HepG2 (cell line): ENCODE data around the gene WDR20. TPM values are rescaled to one million over a fixed set of nuclear protein-coding genes. Genes with fewer than 3 reads are reported as not detected.

Source experiments
- CBX2 ChIP-seq, 2 experiments: fragments of 200-600 bp in 1 of 2; sonication (generic); formaldehyde crosslinking in 1 of 2; IDR thresholded peaks; 2 replicates each; pipeline versions ENCODE4 v1.7.0 to v1.8.1; 2018 to 2022; ENCODE audit warnings: low read depth in 2 of 2, low read length in 1 of 2, mild to moderate bottlenecking in 1 of 2, missing genetic modification reagents in 1 of 2
- CTCF ChIP-seq: sonication (generic); formaldehyde crosslinking; IDR thresholded peaks from 2 replicates; pipeline ENCODE4 v1.5.0; 2020; ENCODE audit warnings: mild to moderate bottlenecking, missing genetic modification reagents, moderate library complexity
- DBP ChIP-seq: sonication (generic); formaldehyde crosslinking; IDR thresholded peaks from 2 replicates; pipeline ENCODE4 v1.4.0; 2020; ENCODE audit warnings: missing genetic modification reagents; ENCODE audit errors: not compliant biosample characterization
- ERF ChIP-seq: IDR thresholded peaks from 2 replicates; pipeline ENCODE4 v1.6.1; 2018; ENCODE audit warnings: missing biosample characterization, missing genetic modification reagents
- ETV6 ChIP-seq: sonication (generic); formaldehyde crosslinking; conservative IDR thresholded peaks from 2 replicates; pipeline ENCODE4 v1.4.0; 2020; ENCODE audit warnings: missing genetic modification reagents
- GMEB1 ChIP-seq: sonication (generic); formaldehyde crosslinking; IDR thresholded peaks from 2 replicates; pipeline ENCODE4 v1.5.1; 2020; ENCODE audit warnings: missing genetic modification reagents, mild to moderate bottlenecking, borderline replicate concordance
- HMG20B ChIP-seq: conservative IDR thresholded peaks from 2 replicates; pipeline ENCODE4 v1.6.1; 2016; ENCODE audit warnings: missing genetic modification reagents, missing compliant biosample characterization
- HNF4A ChIP-seq: sonication (generic); formaldehyde crosslinking; IDR thresholded peaks from 2 replicates; pipeline ENCODE4 v1.4.0; 2020; ENCODE audit warnings: missing genetic modification reagents
- HOXA9 ChIP-seq: sonication (generic); formaldehyde crosslinking; IDR thresholded peaks from 2 replicates; pipeline ENCODE4 v1.8.1; 2022; ENCODE audit warnings: missing genetic modification reagents, mild to moderate bottlenecking, moderate library complexity, borderline replicate concordance
- KLF16 ChIP-seq, 2 experiments: sonication (generic) in 1 of 2; formaldehyde crosslinking in 1 of 2; IDR thresholded peaks; 2 replicates each; pipeline versions ENCODE4 v1.6.1 to v1.8.0; 2016 to 2023; ENCODE audit warnings: missing genetic modification reagents in 2 of 2, missing compliant biosample characterization in 1 of 2
- MXD4 ChIP-seq: IDR thresholded peaks from 2 replicates; pipeline ENCODE4 v1.6.1; 2016; ENCODE audit warnings: mild to moderate bottlenecking, missing biosample characterization, missing genetic modification reagents
- NFE2L2 ChIP-seq: fragments of 150-350 bp; IDR thresholded peaks from 2 replicates; pipeline ENCODE4 v1.6.1; 2014; ENCODE audit warnings: low read length
- PHF5A ChIP-seq: IDR thresholded peaks from one replicate; pipeline ENCODE4 v1.6.1; 2018; ENCODE audit warnings: low read depth, missing genetic modification reagents; ENCODE audit not compliant: unreplicated experiment
- PHF8 ChIP-seq: sonication (generic); formaldehyde crosslinking; IDR thresholded peaks from 2 replicates; pipeline ENCODE4 v1.5.0; 2020; ENCODE audit warnings: missing genetic modification reagents
- POLR2A ChIP-seq, 2 experiments: IDR thresholded peaks; 2 replicates each; pipeline ENCODE4 v1.6.1; 2011; ENCODE audit warnings: low read depth in 2 of 2, low read length in 2 of 2, mild to moderate bottlenecking in 1 of 2, moderate library complexity in 1 of 2; ENCODE audit not compliant: insufficient read depth in 1 of 2
- REXO4 ChIP-seq: sonication (generic); formaldehyde crosslinking; IDR thresholded peaks from 2 replicates; pipeline ENCODE4 v1.8.0; 2022; ENCODE audit warnings: missing genetic modification reagents, mild to moderate bottlenecking, borderline replicate concordance
- RFXANK ChIP-seq: IDR thresholded peaks from 2 replicates; pipeline ENCODE4 v1.6.1; 2016
- TAF1 ChIP-seq: sonication (generic); formaldehyde crosslinking; IDR thresholded peaks from 2 replicates; pipeline ENCODE4 v1.4.0; 2020; ENCODE audit warnings: missing genetic modification reagents
- YY1 ChIP-seq: IDR thresholded peaks from 2 replicates; pipeline ENCODE4 v1.6.1; 2011; ENCODE audit warnings: low read length, low read depth, moderate library complexity, mild to moderate bottlenecking; ENCODE audit not compliant: insufficient read depth, insufficient replicate concordance
- ZBTB44 ChIP-seq: sonication (generic); formaldehyde crosslinking; IDR thresholded peaks from 2 replicates; pipeline ENCODE4 v1.4.0; 2020; ENCODE audit warnings: missing genetic modification reagents
- ZNF775 ChIP-seq: sonication (generic); formaldehyde crosslinking; IDR thresholded peaks from 2 replicates; pipeline ENCODE4 v1.4.0; 2020; ENCODE audit warnings: missing genetic modification reagents, mild to moderate bottlenecking, moderate library complexity, borderline replicate concordance
- ZNF800 ChIP-seq: sonication (generic); formaldehyde crosslinking; IDR thresholded peaks from 2 replicates; pipeline ENCODE4 v1.4.0; 2020; ENCODE audit warnings: missing genetic modification reagents
- ZSCAN29 ChIP-seq: sonication (generic); formaldehyde crosslinking; conservative IDR thresholded peaks from 2 replicates; pipeline ENCODE4 v1.4.0; 2020; ENCODE audit warnings: mild to moderate bottlenecking, missing genetic modification reagents
- polyA plus RNA-seq, 8 experiments: library from polyadenylated mRNA; depleted of rRNA in 3 of 8; stranded (reverse) in 7 of 8; unstranded in 1 of 8; fragments of >200 nt; fragmentation: Illumina TruSeq in 4 of 8; extraction: Trizol in 4 of 8; gene quantifications; 2 replicates each; pipeline versions ENCODE4 v1.2.1 to v1.2.3, GENCODE V29; 2011 to 2016; ENCODE audit warnings: low read depth in 4 of 8, missing spikeins in 1 of 8, mixed read lengths in 1 of 8; ENCODE audit not compliant: insufficient read depth in 1 of 8
- total RNA-seq, 5 experiments: library from RNA; depleted of rRNA; stranded (reverse); fragments of >200 nt; fragmentation: Illumina TruSeq; extraction: Trizol; gene quantifications; 2 replicates each; pipeline ENCODE4 v1.2.3, GENCODE V29; 2016; ENCODE audit warnings: low read depth in 1 of 5

The WDR20 gene
- total and polyA plus RNA-seq, 2 of the 13 experiments (the other 11 are each of a cell fraction or from before 2014, with no cell fraction given): 10.4 to 23.2 TPM

- no peak for TF ChIP-seq PHF5A (CRISPR knock-in tag)
- TF ChIP-seq GMEB1 (CRISPR knock-in tag): no peak
- no peak for TF ChIP-seq DBP (CRISPR knock-in tag)
- TF ChIP-seq POLR2A (IDR thresholded peaks at IDR 0.05; ENCODE audit: insufficient read depth in 1 of 2, low read depth in 2 of 2, low read length in 2 of 2): no peak; a peak in 1 of 4 replicates
- peak; percentile 44 for TF ChIP-seq YY1
- no peak for TF ChIP-seq RFXANK (CRISPR knock-in tag)
- no peak for TF ChIP-seq HOXA9 (CRISPR knock-in tag)
- TF ChIP-seq ERF (CRISPR knock-in tag): no peak
- TF ChIP-seq TAF1: no peak
- TF ChIP-seq ZBTB44 (CRISPR knock-in tag): no peak
- TF ChIP-seq ZNF800 (CRISPR knock-in tag): no peak
- no peak for TF ChIP-seq MXD4
- TF ChIP-seq CTCF (CRISPR knock-in tag): peak; percentile 93
- no peak for TF ChIP-seq CBX2 (IDR thresholded peaks at IDR 0.05; ENCODE audit: low read depth, low read length)
- TF ChIP-seq CBX2 (CRISPR knock-in tag; IDR thresholded peaks at IDR 0.05; ENCODE audit: low read depth): no peak
- TF ChIP-seq NFE2L2: no peak
- no peak for TF ChIP-seq ZSCAN29
- no peak for TF ChIP-seq HMG20B (CRISPR knock-in tag)
- no peak for TF ChIP-seq ZNF775 (CRISPR knock-in tag)
- no peak for TF ChIP-seq ETV6
- no peak for TF ChIP-seq REXO4 (CRISPR knock-in tag)
- 0 out of 2 replicates have a peak, but pooled peaks have one; percentile 36 for TF ChIP-seq PHF8
- TF ChIP-seq KLF16 (CRISPR knock-in tag; IDR thresholded peaks at IDR 0.05): 0 out of 4 replicates have a peak, but pooled peaks of 1 of the 2 experiments have one; percentile 48
- no peak for TF ChIP-seq HNF4A (CRISPR knock-in tag)
These were observed 95.7 kb downstream of the WDR20 start (continued) for GRCh38 chr14:102235275-102235897.
